ENCODE data around the gene POU2F2.

- TF ChIP-seq, protein P1, sequence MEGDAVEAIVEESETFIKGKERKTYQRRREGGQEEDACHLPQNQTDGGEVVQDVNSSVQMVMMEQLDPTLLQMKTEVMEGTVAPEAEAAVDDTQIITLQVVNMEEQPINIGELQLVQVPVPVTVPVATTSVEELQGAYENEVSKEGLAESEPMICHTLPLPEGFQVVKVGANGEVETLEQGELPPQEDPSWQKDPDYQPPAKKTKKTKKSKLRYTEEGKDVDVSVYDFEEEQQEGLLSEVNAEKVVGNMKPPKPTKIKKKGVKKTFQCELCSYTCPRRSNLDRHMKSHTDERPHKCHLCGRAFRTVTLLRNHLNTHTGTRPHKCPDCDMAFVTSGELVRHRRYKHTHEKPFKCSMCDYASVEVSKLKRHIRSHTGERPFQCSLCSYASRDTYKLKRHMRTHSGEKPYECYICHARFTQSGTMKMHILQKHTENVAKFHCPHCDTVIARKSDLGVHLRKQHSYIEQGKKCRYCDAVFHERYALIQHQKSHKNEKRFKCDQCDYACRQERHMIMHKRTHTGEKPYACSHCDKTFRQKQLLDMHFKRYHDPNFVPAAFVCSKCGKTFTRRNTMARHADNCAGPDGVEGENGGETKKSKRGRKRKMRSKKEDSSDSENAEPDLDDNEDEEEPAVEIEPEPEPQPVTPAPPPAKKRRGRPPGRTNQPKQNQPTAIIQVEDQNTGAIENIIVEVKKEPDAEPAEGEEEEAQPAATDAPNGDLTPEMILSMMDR (IDR thresholded peaks at IDR 0.05): no peak
- TF ChIP-seq POLR2A (IDR thresholded peaks at IDR 0.05): no peak
Measured at GRCh38 chr19:42057846-42058245, 74.4 kb downstream of the POU2F2 start.
